GM19099 (cell line): ENCODE results near the gene DCXR.

ENCODE experiments used
- POLR2A ChIP-seq: IDR thresholded peaks from 3 replicates; pipeline ENCODE4 v1.6.1; 2011; ENCODE audit warnings: low read depth; ENCODE audit not compliant: insufficient read length; ENCODE audit errors: extremely low read depth

The DCXR gene

DNA sequence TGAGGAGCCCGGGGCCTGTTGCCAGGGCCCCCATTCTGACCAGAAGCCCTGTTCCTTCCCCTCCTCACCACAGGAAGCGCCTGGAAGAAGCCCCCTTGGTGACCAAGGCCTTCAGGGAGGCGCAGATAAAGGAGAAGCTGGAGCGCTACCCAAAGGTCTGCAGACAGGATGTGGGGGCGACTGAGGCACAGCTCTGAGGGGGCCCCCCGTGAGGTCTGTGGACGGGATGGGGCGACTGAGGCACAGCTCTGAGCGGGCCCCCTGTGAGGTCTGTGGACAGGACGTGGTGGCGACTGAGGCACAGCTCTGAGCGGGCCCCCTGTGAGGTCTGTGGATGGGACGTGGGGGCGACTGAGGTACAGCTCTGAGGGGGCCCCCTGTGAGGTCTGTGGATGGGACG, 28.1 kb downstream of the DCXR start:
- TF ChIP-seq POLR2A, result no peak

DNA sequence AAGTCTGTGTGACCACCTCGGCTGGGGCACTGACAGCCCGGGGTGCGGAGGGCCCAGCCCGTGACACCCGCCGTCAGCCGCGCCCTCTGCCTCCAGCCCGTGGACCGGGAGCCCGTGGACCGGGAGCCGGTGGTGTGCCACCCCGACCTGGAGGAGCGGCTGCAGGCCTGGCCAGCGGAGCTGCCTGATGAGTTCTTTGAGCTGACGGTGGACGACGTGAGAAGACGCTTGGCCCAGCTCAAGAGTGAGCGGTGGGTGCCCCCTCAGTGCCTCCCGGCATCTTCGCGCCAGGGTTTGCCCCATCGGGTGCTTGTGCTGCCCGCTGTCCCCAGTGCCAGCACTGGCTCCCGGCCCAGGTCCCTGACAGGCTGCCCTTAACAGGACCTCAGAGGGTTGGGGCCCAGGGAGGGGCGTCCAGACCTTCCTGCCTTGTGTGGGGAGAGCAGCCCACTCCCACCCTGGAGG, 28.5 kb downstream of the DCXR start:
- TF ChIP-seq POLR2A, result no peak

DNA sequence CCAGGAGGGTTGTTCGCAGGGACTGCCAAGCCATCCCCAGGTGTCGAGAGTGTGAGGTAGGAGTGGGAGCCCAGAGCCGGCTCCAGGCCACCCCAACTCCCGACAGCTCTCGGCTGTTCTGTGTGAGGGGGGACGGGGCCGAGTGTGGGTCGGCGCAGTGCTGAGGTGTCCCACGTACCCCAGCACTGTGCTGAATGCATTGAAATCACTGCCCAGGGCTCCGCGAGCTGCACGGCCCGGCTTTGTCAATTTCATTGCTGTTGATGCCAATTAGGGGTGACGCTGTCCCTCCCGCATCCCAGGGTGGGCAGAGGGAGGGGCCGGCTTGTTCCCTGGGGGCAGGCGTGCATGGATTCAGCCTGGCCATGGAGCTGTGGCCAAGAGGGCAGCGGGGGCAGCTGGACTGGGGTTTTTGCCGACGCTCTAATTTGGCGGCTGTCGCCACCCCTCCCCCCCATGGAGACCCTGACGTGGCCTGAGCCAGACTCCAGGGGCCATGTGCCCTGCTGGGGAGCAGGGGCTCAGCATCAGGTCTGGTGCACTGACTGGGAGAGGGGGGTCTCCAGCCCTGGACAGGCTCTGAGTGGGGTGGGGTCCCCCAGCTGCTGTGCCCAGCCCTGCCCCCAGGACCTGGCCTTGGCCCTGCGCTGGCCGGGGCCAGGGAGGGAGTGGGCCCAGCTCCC, 29.1 kb downstream of the DCXR start:
- TF ChIP-seq POLR2A, result no peak

DNA sequence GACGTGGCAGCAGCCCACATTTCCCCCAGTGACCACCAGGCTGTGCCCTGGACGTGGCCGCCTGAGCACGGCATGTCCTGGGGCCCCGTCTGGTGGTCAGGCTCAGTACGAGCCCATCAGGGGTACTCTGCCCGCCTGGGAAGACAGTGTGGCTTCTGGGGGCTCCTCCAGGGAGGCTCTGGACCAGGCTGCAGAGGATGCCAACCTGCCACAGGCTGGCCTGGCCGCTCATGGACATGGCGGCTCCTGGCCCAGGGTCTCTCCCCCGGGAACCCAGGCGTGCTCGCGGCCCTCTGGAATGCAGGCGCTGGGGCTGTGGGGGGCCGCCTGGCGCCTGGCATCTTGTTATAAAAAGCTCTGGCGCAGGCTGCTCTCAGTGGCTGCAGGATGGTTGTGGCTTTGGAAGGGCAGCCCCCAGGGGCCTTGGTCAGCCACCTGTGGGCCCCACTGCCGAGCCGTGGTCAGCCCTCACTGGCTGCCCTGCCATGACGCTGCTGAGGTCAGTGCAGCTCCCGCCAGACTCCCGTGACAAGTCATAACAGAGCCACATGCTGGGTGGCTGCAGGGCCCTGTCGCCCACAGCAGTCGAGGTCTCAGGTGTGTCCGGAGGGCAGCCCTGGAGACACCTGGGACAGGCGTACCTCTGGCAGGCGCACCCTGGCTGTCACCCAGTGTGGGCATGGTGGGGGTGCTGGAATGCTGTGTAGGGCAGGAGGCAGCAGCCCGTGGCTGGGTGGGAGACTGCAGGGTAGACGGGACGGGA, 29.8 kb downstream of the DCXR start:
- TF ChIP-seq POLR2A, result no peak

GRCh38 chr17:82007228-82007494, 30.3 kb downstream of the DCXR start:
- TF ChIP-seq POLR2A, result no peak

- no peak for TF ChIP-seq POLR2A
Observed at GRCh38 chr17:82006468-82007227, 30.8 kb downstream of the DCXR start.

DNA sequence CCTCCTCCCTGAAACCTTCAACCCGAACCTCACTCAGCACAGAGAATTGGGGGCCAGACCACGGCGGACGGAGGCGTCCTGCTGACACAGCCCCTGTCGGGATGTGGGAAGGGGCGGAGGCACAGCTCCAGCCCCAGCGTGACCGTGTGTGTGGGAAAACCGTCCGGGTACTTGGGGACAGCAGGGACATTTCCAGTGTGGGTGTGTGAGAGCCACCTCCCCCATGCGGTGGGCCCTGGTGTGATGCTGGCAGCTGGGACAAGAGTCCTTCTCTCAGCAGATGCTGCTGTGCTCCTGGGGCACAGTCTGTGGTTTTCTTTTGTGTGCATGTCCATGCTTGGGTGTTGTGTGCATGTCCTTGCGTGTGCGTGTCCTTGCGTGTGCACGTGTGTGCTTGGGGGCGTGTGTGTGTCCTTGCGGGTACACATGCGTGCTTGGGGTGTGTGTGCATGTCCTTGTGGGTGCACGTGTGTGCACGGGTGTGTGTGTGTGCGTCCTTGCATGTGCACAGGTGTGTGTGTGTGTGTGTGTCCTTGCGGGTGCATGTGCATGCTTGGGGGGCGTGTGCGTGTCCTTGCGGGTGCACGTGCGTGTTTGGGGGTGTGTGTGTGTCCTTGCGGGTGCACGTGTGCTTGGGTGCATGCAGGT, 31.7 kb downstream of the DCXR start:
- TF ChIP-seq POLR2A, result no peak

GRCh38 chr17:82004517-82005455, 32.7 kb downstream of the DCXR start:
- no peak for TF ChIP-seq POLR2A

- no peak for TF ChIP-seq POLR2A
Observed at GRCh38 chr17:82003411-82004381, 33.8 kb downstream of the DCXR start.

GRCh38 chr17:82001571-82002056, 35.9 kb downstream of the DCXR start:
- TF ChIP-seq POLR2A, result no peak

GRCh38 chr17:82000803-82001570, 36.5 kb downstream of the DCXR start:
- no peak for TF ChIP-seq POLR2A
